NCI-H1930 (cell line): ENCODE results near the gene ZNF423.

Experiments used
- DNase-seq, 2 experiments: peaks; one replicate each; lab custom pipeline; 2025; lab: John Stamatoyannopoulos, UW

ZNF423 gene

GRCh38 chr16:49663081-49664065 lies 192.5 kb downstream of the ZNF423 start:
- DNase-seq = no peak

DNA sequence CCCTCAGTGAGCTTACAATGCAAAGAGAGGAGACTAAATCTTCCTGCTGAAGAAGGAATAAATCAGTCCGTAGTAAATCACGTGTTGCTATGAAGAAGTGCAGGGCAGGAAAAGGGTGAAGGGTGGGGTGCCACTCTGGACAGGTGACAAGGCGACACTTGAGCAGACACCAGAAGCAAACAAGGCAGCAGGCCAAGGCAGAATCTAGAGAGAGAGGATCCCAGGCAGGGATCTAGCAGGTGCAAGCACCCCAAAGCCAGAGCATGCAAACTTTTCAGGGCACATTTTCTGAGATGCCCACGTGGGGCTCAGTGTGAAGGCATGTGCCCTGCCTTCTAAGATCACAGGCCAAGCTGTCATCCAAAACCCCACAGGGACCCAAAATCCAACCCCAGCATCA lies 193.3 kb downstream of the ZNF423 start:
- no peak for DNase-seq

- DNase-seq = no peak
Observed at GRCh38 chr16:49661465-49662187, 194.3 kb downstream of the ZNF423 start.

- DNase-seq = no peak
Observed at GRCh38 chr16:49660626-49661025, 195.3 kb downstream of the ZNF423 start.

GRCh38 chr16:49659356-49659755 lies 196.6 kb downstream of the ZNF423 start:
- DNase-seq = no peak

DNA sequence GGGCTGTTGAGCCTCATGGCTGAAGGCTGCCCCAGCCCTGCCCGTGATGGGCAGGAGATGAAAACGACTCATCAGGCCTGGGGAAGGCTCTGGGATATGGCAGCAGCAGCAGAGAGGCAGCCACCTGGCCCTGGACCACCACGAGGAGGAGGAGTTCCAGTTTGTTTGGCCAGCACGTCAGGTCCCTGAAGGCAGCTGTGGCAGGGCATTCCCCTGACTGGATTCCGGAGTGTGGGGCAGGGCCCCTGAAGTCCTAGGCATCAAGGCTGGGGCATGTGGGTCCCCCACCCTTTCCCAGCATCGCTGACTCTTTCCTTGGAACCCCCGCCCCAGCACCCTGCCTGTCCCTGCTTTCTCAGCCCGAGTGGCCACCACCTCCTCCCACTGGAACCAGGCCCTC lies 197.4 kb downstream of the ZNF423 start:
- DNase-seq = no peak

GRCh38 chr16:49657736-49658465 lies 198.0 kb downstream of the ZNF423 start:
- DNase-seq = no peak

- DNase-seq = no peak
Observed at GRCh38 chr16:49654425-49654824, 201.5 kb downstream of the ZNF423 start.

- DNase-seq = no peak
Observed at GRCh38 chr16:49653577-49653976, 202.3 kb downstream of the ZNF423 start.

DNA sequence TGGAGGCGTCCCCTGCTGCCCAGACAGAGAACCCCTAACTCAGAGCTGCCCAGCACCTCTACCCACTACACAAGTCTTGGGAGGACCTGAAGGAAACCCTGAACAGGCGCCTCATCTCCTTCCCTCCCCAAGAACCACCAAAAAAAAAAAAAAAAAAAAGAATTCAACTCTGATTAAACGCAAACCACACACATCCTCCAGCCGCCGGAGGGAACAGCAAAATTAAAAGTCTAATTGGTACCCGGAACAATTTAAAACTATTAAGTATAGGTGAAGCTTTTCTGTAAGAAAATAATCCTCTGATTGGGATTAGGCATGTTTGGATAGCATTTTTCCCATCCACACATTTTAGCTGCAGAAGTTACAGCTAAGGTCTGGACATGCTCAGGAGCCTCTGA lies 202.7 kb downstream of the ZNF423 start:
- no peak for DNase-seq

DNA sequence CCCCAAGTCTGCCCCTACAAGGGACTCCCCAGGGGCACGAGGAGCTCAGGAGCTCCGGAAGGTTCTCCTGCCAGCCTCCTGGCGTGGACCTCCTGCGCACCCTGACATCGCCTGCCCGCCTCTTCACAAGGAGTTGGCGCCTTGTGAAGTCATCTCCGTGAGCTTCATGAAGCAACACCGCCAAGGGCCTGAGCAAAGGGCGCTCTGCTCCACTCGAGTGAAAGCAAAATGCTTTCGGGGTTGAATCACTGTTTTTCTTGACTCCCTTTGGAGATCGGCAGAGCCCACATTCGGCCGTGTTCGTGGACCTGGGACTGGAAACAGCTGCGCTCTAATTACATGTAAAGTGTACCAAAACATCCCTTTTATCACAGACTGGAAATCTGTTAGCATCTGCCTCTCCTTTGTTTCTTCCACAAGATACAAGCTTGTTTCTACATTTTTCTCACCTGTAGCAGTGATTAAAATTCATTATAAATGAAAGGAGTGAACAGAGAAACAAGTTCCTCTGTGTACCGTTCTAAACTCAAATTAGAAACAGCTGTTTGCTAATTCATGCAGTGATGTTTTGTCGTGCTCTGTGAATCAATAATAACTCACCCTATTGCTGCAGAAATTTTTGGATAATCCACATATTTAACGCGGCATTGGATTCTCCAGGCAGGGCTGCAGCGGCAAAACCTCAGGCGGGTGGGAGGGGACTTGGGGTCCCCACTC lies 203.3 kb downstream of the ZNF423 start:
- no peak for DNase-seq

- DNase-seq = no peak
Observed at GRCh38 chr16:49651996-49652395, 203.9 kb downstream of the ZNF423 start.

DNA sequence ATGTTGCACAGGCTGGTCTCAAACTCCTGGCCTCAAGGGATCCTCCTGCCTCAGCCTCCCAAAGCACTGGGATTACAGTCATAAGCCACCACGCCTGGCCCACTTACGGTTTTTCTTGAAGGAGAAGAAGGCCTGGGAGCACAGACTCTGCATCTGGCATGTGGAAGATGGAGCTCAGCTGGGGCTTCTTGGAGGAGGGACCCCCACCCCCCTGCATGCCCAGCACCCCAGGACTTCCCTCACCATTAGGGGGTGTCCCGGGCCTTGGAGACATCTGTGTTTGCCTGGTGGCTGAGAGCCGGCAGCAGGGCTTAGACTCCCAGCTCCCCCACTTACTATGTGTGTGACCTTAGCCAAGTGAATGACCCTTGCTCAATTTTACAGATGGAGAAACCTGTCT lies 204.7 kb downstream of the ZNF423 start:
- no peak for DNase-seq

- DNase-seq = no peak
Observed at GRCh38 chr16:49650603-49651002, 205.3 kb downstream of the ZNF423 start.

DNA sequence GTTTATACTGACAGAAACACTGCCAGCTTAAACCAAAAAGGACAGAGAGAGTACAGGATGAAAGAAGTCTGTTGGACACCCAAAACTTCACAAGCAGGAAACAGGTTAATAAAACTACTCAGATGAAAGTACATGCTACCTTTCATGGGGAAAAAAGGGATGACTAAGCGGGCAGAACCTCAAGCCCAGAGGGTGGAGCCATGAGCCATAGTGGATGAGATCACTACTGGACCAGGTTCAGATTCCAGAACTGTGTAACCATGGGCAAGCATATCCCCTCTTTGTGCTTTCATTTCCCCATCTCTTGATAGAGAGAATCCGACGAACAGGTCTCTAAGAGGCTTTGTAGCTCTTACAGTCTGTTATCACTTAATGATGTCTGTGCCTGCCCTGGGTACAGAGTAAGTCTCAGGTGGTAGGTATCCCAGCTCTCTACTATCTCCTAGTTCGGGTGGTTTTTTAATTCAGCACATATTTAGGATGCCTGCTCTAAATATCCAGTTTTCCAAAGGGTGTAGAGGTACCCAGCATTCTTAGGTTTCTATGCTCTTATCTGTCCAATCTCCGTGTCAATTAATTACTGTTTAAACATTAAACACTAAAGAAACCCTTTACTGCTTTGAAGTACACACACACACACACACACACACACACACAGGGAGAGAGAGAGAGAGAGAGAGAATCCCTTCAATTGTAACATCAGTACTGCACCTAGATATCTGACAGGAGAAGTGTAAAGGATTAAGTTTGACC lies 206.7 kb downstream of the ZNF423 start:
- DNase-seq = no peak

DNA sequence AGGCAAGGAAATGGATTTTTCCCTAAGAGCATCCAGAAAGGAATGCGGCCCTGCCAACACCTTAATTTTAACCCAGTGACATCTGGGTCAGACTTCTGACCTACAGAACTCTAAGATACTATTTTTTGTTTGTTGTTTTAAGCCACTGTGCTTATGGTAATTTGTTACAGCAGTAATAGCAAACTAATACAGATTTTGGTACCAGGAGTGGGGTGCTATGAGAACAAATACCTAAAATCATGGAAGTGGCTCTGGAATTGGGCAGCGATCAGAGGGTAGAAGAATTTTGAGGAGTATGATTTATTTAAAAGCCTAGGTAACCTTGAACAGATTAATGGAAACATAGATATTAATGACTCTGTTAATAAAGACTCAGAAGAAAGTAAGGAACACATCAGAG lies 208.2 kb downstream of the ZNF423 start:
- no peak for DNase-seq

DNA sequence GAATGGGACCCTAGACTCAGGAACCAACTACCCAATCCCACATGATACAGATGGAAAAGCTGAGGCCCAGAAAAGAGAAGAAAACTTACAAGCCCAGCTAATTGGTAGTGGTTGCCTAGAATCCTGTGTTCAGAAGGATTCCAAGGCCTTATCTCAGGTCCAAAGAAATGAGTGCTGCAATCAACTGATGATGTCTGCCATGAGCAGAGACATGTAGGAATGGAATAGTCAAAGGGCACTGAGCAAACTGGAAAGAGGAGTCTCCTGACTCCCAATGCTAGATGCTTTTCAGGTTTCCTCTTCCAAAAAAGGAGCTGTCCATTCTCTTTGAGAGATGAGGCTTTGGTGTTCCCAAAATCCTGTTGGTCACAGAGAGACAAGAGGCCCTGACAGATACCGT lies 210.6 kb downstream of the ZNF423 start:
- no peak for DNase-seq

DNA sequence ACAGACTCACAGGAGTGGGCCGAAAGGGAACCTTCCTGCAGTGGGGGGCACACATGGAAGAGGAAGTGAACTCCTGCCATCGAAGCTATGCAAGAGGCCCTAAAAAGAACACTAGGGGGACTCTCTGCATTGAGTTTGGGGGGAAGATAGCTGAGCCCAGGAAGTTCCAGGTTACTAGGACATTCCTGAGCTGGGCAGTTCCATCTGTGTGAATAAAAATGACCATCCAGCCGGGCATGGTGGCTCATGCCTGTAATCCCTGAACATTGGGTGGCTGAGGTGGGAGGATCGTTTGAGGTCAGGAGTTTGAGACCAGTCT lies 211.8 kb downstream of the ZNF423 start:
- no peak for DNase-seq

GRCh38 chr16:49643429-49644144 lies 212.3 kb downstream of the ZNF423 start:
- no peak for DNase-seq

GRCh38 chr16:49641250-49641649 lies 214.7 kb downstream of the ZNF423 start:
- DNase-seq = no peak

- no peak for DNase-seq
Observed at GRCh38 chr16:49640581-49640980, 215.3 kb downstream of the ZNF423 start.
